Fibroblast of pulmonary artery (primary cell): Measurements from ENCODE around the gene CHDH.

Experiments
- DNase-seq: peaks from one replicate; pipeline ENCODE4 v3.0.0-alpha.2; 2010; ENCODE audit warnings: low read depth
- H3K4me3 ChIP-seq: replicated peaks from 2 replicates; pipeline ENCODE4 v1.5.1; 2011; ENCODE audit warnings: low read depth, mild to moderate bottlenecking, control low read depth, low read length, moderate library complexity
- TF ChIP-seq, protein P1 (sequence below): IDR thresholded peaks from 2 replicates; pipeline ENCODE4 v1.5.1; 2011; ENCODE audit warnings: mild to moderate bottlenecking, control low read depth, low read length, inconsistent platforms; ENCODE audit errors: missing control alignments

Gene CHDH

DNA sequence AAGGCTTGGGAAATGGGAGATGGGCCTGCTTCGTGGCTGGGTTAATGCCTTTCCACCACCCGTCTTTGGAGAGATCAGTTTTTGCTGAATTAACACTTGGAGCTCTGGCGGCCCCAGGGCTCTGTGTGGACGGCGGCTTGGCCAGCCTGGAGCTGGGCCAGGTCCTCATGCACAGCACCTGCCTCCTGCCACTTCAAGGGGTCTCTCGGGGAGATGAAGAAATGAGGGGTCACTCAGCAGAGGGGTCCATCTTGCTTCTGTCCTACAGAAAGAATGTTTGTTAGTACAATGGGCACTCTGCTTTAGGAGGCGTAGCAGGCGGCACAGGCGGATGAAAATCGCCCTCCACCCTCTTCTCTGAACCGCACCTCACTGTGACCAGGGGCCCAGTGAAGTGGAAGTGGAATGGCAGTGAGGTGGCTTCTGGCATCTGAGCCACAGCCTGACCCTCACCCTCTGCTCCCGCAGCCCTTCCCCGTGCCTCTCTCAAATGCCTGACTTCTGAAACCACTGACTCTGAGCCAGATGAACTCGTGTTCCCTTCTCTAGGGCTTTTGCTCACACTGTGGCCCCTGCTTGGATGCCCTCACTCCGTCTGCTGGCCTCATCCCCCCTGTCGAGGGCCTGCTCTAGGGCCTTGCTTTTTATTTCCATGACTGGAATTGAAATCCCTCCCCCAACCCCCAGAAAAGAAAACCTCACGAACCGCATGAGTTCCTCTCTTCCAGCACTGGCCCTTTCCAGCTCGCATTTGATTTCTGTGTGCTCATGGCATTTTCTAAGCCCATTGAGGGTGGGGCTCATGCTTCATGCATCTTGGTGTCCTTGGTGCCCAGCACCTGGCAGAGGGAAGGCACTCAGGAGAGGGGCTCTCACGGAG lies 42.2 kb downstream of the CHDH start:
- TF ChIP-seq, protein P1, sequence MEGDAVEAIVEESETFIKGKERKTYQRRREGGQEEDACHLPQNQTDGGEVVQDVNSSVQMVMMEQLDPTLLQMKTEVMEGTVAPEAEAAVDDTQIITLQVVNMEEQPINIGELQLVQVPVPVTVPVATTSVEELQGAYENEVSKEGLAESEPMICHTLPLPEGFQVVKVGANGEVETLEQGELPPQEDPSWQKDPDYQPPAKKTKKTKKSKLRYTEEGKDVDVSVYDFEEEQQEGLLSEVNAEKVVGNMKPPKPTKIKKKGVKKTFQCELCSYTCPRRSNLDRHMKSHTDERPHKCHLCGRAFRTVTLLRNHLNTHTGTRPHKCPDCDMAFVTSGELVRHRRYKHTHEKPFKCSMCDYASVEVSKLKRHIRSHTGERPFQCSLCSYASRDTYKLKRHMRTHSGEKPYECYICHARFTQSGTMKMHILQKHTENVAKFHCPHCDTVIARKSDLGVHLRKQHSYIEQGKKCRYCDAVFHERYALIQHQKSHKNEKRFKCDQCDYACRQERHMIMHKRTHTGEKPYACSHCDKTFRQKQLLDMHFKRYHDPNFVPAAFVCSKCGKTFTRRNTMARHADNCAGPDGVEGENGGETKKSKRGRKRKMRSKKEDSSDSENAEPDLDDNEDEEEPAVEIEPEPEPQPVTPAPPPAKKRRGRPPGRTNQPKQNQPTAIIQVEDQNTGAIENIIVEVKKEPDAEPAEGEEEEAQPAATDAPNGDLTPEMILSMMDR: no peak
- DNase-seq: no peak
- no peak overlapping the region for H3K4me3 ChIP-seq

DNA sequence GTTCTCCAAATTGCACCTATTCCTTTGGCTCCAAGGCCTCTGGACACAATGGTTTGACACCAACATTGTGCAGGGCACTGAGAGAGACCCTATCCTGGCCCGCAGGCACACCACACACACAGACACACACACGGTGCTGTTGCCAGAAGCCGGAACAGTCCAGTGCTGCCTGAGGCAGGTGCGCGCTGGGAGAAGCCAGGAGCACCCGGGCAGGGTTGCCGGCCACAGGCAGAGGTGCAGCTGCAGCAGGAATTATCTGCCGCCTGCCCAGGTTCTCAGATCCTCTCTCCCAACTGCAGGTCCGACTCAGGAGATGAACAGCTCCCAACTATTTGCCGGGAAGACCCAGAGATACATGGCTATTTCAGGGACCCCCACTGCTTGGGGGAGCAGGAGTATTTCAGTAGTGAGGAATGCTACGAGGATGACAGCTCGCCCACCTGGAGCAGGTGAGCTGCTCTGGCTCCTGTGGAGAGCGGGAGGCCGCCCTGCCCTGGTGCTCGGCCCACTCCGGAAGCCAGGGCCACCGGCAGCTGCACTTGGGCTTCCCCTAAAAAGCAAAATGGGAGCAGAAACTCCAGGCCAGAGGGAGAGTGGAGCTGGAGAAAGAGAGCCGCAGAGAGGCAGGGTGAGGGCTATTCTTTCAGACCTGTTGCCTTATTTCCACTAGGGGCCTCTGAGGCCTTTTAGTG lies 42.9 kb downstream of the CHDH start:
- TF ChIP-seq, protein P1: no peak
- DNase-seq: no peak

DNA sequence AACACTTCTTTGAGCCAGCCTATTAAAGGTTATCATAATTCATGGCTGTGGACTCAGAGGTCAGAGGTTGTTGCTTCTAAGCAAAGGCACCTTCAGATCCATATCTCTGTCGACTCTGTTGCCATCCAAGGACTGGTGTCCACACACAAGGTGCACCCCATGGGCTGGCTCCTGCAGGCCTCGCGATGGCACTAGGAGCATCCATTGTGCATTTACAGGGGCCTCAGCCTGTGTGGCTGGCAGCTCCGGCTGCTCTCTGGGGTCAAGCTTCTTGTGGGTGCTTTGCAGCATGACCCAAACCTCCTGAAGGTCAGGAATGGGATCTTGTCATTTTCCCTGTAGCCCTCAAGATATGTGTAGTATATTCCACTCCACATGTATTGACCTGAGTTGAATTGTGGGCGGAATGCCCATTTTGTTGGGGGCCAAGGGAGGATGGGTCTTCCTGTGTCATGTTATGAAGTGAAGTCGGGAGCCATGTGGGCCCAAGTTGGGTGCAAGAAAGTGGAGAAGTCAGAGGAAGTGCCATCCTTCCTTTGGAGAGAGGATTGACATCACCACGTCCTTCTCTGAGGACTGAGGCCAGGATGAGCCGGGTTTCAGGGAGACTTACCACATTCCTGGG lies 43.9 kb downstream of the CHDH start:
- no peak for DNase-seq

More for the DNA sequence above, 42.9 kb downstream of the CHDH start:
- H3K4me3 ChIP-seq: no peak overlapping the region

DNA sequence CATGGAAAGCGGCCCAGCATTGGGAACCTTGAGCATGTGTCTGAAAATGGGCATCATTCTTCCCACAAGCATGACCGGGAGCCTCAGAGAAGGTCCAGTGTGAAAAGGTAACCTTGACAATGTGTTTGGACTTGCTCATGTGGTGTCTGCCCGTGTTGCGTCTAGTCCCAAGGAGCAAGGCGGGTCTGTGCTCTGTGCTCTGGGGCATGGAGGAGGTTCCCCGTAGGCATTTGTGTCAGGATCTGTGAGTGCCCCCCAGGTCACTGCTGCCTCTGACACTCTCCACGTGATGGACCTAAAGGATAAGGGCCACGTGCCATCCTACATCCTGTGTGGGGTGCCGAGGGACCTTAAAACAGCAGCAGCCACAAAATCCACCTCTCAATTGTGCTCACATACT lies 44.9 kb downstream of the CHDH start:
- DNase-seq: no peak
- no peak overlapping the region for H3K4me3 ChIP-seq
- TF ChIP-seq, protein P1: no peak

More for the DNA sequence above, 43.9 kb downstream of the CHDH start:
- TF ChIP-seq, protein P1: no peak
- no peak overlapping the region for H3K4me3 ChIP-seq

DNA sequence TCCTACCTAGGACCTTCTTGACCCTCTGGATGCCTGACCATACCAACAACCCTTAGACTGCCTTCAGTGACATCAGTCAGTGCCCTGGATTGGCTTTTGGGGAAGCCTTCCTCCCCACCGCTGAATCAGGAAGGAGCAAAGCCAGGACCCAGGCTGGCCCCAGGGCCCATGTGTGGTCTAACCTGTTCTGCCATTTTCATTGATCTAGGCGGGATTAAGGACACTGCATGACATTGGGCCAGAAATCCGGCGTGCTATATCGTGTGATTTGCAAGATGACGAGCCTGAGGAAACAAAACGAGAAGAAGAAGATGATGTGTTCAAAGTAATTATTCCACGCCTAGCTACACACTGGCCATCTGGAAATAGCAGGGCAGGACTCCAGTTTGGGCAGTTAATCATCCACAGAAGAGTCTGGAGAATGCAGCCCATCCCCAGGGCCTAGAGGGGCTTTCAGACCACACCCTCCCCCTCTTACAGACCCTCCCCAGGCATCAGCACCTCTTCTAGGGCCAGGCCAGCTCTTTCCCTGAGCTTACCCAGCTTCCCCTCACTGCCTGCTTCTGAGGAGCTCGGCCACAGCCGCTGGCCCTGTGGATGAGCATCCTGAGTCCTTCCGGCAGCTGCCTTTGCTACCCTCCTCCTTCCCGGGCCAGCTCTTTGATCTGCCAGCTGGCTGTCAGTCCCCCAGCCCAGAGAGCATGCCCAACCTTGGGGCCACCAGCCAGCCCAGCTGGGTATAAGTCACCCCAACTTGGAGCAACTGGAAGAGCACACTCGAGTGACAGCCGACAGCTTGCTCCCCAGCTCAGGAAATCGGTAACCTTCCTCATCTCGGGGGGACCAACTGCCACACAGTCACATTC lies 45.9 kb downstream of the CHDH start:
- TF ChIP-seq, protein P1: no peak
- H3K4me3 ChIP-seq: no peak overlapping the region
- no peak for DNase-seq

DNA sequence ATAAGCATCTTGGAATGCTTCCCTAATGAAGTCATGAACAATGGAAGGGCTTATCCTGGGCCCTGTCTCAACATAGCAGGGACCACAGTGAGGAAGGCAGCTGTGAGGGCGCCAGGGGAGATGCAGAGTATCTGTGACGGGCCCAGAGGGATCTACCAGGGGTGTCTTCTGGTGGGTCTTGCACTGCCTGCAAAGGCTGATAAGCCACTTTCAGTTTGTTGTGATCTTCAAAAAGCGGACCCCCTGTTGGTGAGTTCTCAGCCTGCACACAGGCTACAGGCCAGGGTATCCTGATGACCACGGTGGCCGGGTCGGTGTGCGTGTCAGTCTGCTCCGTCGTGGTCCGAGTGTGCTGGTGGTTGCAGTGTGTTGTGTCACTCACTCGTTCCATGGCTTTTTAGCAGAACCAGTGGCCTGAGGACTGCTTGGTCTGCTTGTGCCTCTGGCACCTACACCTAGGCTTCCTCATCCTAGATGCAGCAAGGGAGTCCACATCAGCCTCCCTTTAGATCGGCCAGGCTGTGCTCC lies 46.8 kb downstream of the CHDH start:
- TF ChIP-seq, protein P1: no peak
- H3K4me3 ChIP-seq: no peak overlapping the region
- DNase-seq: no peak
